Gastrocnemius medialis (tissue), 4 donors: Measurements from ENCODE around the gene IFIT1.

ENCODE experiments used
- POLR2A ChIP-seq, 2 donors: fragments of 450-650 bp; IDR thresholded peaks; one replicate each; pipeline ENCODE4 v1.6.1; 2017; ENCODE audit warnings: antibody characterized with exemption in 2 of 2, mild to moderate bottlenecking in 2 of 2, moderate library complexity in 2 of 2
- TF ChIP-seq, protein P1 (sequence below), 5 experiments: fragments of 450-650 bp in 3 of 5; fragments of 200-600 bp in 2 of 5; sonication (generic) in 2 of 5; IDR thresholded peaks in 4 of 5; conservative IDR thresholded peaks in 1 of 5; 1 replicate in 4 of 5; 2 replicates in 1 of 5; pipeline ENCODE4 v1.5.1; 2016 to 2019; ENCODE audit warnings: antibody characterized with exemption in 5 of 5, mild to moderate bottlenecking in 3 of 5, moderate library complexity in 3 of 5

GRCh38 chr10:89357975-89358374, 34.4 kb upstream of the IFIT1 start:
- no peak for TF ChIP-seq POLR2A (IDR thresholded peaks at IDR 0.05)
- TF ChIP-seq, protein P1, sequence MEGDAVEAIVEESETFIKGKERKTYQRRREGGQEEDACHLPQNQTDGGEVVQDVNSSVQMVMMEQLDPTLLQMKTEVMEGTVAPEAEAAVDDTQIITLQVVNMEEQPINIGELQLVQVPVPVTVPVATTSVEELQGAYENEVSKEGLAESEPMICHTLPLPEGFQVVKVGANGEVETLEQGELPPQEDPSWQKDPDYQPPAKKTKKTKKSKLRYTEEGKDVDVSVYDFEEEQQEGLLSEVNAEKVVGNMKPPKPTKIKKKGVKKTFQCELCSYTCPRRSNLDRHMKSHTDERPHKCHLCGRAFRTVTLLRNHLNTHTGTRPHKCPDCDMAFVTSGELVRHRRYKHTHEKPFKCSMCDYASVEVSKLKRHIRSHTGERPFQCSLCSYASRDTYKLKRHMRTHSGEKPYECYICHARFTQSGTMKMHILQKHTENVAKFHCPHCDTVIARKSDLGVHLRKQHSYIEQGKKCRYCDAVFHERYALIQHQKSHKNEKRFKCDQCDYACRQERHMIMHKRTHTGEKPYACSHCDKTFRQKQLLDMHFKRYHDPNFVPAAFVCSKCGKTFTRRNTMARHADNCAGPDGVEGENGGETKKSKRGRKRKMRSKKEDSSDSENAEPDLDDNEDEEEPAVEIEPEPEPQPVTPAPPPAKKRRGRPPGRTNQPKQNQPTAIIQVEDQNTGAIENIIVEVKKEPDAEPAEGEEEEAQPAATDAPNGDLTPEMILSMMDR (IDR thresholded peaks at IDR 0.05 in 4 of 5, conservative IDR thresholded peaks at IDR 0.05 in 1 of 5) = no peak
